Testis (tissue), 2 donors: ENCODE results near the gene TMEM107.

Experiments used
- CTCF ChIP-seq, 3 experiments: fragments of 450-650 bp in 2 of 3; fragments of 200-600 bp in 1 of 3; sonication (generic) in 1 of 3; IDR thresholded peaks; one replicate each; pipeline ENCODE4 v1.5.1; 2016 to 2019; ENCODE audit warnings: antibody characterized with exemption in 3 of 3, mild to moderate bottlenecking in 2 of 3, moderate library complexity in 1 of 3
- POLR2A ChIP-seq: fragments of 450-650 bp; IDR thresholded peaks from one replicate; pipeline ENCODE4 v1.6.1; 2017; ENCODE audit warnings: antibody characterized with exemption, mild to moderate bottlenecking, moderate library complexity

- TF ChIP-seq CTCF (IDR thresholded peaks at IDR 0.05) (no peak), POLR2A (no peak)
These were observed 8.7 kb downstream of the TMEM107 start for GRCh38 chr17:8167526-8167925.
